GM19468 (cell line): ENCODE data around the gene SUSD1.

Experiments used
- ATAC-seq: cut with Tn5 transposase; IDR thresholded peaks from one replicate; pipeline ENCODE4 v1.9.1; 2021; ENCODE audit warnings: mild to moderate bottlenecking, moderate library complexity, moderate number of reproducible peaks; ENCODE audit not compliant: unreplicated experiment; ENCODE audit errors: extremely low read depth

Gene SUSD1

GRCh38 chr9:112028242-112029221 lies 146.6 kb downstream of the SUSD1 start:
- peak; percentile 24 for ATAC-seq

- no peak for ATAC-seq
Measured at GRCh38 chr9:112025850-112026249, 149.2 kb downstream of the SUSD1 start.

GRCh38 chr9:112021742-112022141 lies 153.4 kb downstream of the SUSD1 start:
- ATAC-seq = no peak

GRCh38 chr9:112020680-112021596 lies 154.2 kb downstream of the SUSD1 start:
- ATAC-seq = peak; percentile 69

GRCh38 chr9:112017878-112018277 lies 157.2 kb downstream of the SUSD1 start:
- ATAC-seq = no peak

GRCh38 chr9:112015736-112016135 lies 159.4 kb downstream of the SUSD1 start:
- no peak for ATAC-seq

- ATAC-seq = no peak
Measured at GRCh38 chr9:112015149-112015548, 159.9 kb downstream of the SUSD1 start.

GRCh38 chr9:112013266-112013665 lies 161.8 kb downstream of the SUSD1 start:
- no peak for ATAC-seq

GRCh38 chr9:112012026-112012902 lies 162.8 kb downstream of the SUSD1 start:
- ATAC-seq = peak; percentile 69

GRCh38 chr9:112011051-112011620 lies 164.0 kb downstream of the SUSD1 start:
- no peak for ATAC-seq

- no peak for ATAC-seq
Measured at GRCh38 chr9:112010537-112010936, 164.6 kb downstream of the SUSD1 start.

GRCh38 chr9:112009656-112010055 lies 165.4 kb downstream of the SUSD1 start:
- ATAC-seq = no peak

- no peak for ATAC-seq
Measured at GRCh38 chr9:112007575-112008240, 167.4 kb downstream of the SUSD1 start.

GRCh38 chr9:112006361-112007020 lies 168.6 kb downstream of the SUSD1 start:
- ATAC-seq = no peak

GRCh38 chr9:112005939-112006338 lies 169.2 kb downstream of the SUSD1 start:
- no peak for ATAC-seq

- ATAC-seq = no peak
Measured at GRCh38 chr9:112003538-112003937, 171.6 kb downstream of the SUSD1 start.

GRCh38 chr9:112002847-112003457 lies 172.1 kb downstream of the SUSD1 start:
- no peak for ATAC-seq
